ENCODE results near the gene FREM3. TPM values are rescaled to one million over a fixed set of nuclear protein-coding genes. Genes with fewer than 3 reads are reported as not detected.

FREM3 gene
- total and polyA plus RNA-seq, 8 donors, result not detected

DNA sequence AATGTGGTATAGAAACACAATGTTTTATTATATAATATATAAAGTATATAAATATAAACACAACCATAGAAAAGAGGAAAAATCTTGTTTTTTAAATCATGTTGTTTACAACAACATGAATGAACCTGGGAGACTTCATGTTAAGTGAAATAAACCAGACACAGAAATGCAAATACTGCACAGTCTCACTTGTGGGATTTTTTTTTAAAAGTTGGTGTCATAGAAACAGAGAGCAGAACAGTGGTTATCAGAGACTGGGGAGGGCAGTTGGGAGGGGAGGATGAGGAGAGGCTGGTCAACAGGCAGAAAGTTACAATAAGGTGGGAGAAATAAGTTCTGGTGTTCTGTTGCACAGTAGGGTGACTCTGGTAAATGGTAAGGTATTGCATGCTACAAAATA, 57.1 kb downstream of the FREM3 start:
- Histone ChIP-seq H3K9me3 (no peaks in the 10 kb centered on the region), H3K27ac (no peak overlapping the region), H3K36me3 (no peaks in the 10 kb centered on the region), H3K27me3 (no peaks in the 10 kb centered on the region), H3K4me3 (no peak overlapping the region), H3K4me1 (peaks cover 0 to 10% (median 4%) of the 10 kb centered on the region in 3 donors)
- FAIRE-seq (no peak), ATAC-seq (no peak), DNase-seq (no peak)
- TF ChIP-seq, protein P1, sequence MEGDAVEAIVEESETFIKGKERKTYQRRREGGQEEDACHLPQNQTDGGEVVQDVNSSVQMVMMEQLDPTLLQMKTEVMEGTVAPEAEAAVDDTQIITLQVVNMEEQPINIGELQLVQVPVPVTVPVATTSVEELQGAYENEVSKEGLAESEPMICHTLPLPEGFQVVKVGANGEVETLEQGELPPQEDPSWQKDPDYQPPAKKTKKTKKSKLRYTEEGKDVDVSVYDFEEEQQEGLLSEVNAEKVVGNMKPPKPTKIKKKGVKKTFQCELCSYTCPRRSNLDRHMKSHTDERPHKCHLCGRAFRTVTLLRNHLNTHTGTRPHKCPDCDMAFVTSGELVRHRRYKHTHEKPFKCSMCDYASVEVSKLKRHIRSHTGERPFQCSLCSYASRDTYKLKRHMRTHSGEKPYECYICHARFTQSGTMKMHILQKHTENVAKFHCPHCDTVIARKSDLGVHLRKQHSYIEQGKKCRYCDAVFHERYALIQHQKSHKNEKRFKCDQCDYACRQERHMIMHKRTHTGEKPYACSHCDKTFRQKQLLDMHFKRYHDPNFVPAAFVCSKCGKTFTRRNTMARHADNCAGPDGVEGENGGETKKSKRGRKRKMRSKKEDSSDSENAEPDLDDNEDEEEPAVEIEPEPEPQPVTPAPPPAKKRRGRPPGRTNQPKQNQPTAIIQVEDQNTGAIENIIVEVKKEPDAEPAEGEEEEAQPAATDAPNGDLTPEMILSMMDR (IDR thresholded peaks at IDR 0.05), result no peak
- intact Hi-C loops (cut with DNase I), result no loop called here

DNA sequence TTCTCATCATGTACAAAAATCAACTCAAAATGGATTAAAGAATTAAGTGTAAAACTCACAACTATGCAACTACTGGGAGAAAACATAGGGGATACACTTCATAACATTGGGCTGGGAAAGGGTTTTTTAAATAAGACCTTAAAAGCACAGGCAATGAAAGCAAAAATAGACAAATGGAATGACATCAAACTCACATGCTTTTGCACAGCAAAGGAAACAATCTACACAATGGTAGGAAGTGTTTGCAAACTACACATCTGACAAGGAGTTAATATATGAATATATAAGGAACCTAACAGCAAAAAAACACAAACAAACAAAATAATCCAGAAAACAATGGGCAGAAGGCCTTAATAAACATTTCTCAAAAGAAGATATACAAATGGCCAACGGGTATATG, 57.9 kb downstream of the FREM3 start:
- 78 to 82% methylated on average over 1 of the region's 1 CpG for WGBS, 2 donors
- no peak for ATAC-seq
- Histone ChIP-seq H3K9me3 (no peaks in the 10 kb centered on the region), H3K4me3 (no peak overlapping the region), H3K4me1 (peaks cover 0 to 10% (median 4%) of the 10 kb centered on the region in 3 donors), H3K27me3 (no peaks in the 10 kb centered on the region), H3K27ac (no peak overlapping the region), H3K36me3 (no peaks in the 10 kb centered on the region)
- intact Hi-C loops (cut with DNase I), result no loop called here
- TF ChIP-seq, protein P1 (IDR thresholded peaks at IDR 0.05), result no peak
- no peak for FAIRE-seq
- DNase-seq, result no peak

DNA sequence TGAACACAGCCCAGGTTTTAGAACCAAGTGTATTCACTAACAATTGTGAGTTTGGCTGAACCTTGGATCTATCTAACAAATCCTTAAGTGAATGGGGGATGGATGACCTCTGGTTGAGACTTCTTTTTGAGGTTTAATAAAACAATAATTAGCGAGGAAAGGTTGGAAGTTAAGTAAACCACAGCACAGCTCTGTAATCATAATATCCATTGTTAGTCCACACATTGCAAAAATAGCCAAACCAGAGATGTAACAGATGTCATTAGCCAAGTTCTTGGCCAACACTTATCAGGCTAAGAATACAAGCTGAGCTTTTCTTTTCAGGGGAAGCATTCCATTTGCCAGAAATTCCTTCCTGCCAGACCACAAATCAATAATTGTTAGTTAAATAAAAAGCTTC, 59.1 kb downstream of the FREM3 start:
- Histone ChIP-seq H3K27ac (no peak overlapping the region), H3K4me1 (peaks cover 0 to 10% (median 4%) of the 10 kb centered on the region in 3 donors), H3K9me3 (no peaks in the 10 kb centered on the region), H3K36me3 (no peaks in the 10 kb centered on the region), H3K4me3 (no peak overlapping the region), H3K27me3 (no peaks in the 10 kb centered on the region)
- DNase-seq, result no peak
- TF ChIP-seq, protein P1 (IDR thresholded peaks at IDR 0.05), result no peak
- peak in 2 of 4 donors; percentile 51 to 68 for ATAC-seq
- intact Hi-C loops (cut with DNase I), result no loop called here
- 3 to 4% methylated on average over 1 of the region's 1 CpG for WGBS, 2 donors
- no peak for FAIRE-seq

DNA sequence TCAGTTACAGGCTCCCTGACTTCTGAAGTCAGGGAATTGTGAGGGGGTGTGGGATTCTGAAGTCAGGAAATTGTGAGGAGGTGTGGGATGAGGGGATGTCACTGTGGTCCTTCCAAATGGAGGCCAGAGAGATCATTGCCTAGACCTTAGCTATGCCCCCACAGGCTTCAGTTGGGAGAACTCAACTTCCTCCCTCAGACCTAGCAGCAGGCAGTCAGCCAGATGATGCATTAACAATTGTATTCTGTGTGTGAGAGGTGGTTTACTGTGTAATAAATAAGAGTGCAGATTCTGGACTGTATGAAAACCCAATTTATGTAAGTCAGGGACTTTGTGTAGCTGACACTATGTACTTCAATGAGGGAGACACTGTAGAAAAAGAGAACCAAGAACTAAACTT, 65.7 kb downstream of the FREM3 start:
- ATAC-seq, result no peak
- no peaks in the 10 kb centered on the region for H3K4me1 ChIP-seq
- no peaks in the 10 kb centered on the region for H3K36me3 ChIP-seq
- no peaks in the 10 kb centered on the region for H3K9me3 ChIP-seq
- DNase-seq, result no peak
- no peak for FAIRE-seq
- intact Hi-C loops (cut with DNase I), result no loop called here
- no peaks in the 10 kb centered on the region for H3K27me3 ChIP-seq
- TF ChIP-seq, protein P1 (IDR thresholded peaks at IDR 0.05), result no peak
- no peak overlapping the region for H3K27ac ChIP-seq
- H3K4me3 ChIP-seq, result no peak overlapping the region

DNA sequence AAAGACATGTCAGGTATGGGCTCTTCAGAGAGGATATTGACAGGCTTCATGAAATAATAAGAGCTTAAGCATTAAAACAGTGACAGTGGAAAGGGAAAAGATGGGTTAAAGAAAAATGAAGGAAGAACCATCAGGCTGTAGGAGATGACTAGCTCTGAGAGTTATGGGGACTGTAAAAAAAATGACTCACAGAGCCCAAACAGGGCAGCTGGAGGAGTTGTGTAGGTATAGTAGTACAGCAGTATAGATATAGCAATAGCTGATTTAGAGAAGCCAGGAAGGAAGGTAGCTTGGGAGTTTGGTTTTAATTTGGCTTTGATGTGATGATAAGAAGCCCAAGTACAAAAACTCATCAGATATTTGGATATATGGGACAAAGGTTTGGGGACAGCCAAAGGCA, 66.6 kb downstream of the FREM3 start:
- TF ChIP-seq, protein P1 (IDR thresholded peaks at IDR 0.05), result no peak
- Histone ChIP-seq H3K4me1 (no peaks in the 10 kb centered on the region), H3K27ac (no peak overlapping the region), H3K4me3 (no peak overlapping the region), H3K9me3 (no peaks in the 10 kb centered on the region), H3K27me3 (no peaks in the 10 kb centered on the region), H3K36me3 (no peaks in the 10 kb centered on the region)
- ATAC-seq (no peak), DNase-seq (no peak), FAIRE-seq (no peak)
- intact Hi-C loops (cut with DNase I), result no loop called here

Measured in pancreas (tissue), 10 donors.